Stimulated activated CD8-positive, alpha-beta memory T cell treated with anti-CD3 and anti-CD28 coated beads, Interleukin-12 subunit alpha, Interleukin-12 subunit beta, amount 100 ng/mL, for 4 hours (primary cell): ENCODE measurements around the gene TSPAN16.

Experiments used
- DNase-seq: peaks from one replicate; pipeline ENCODE4 v3.0.0-alpha.2; 2020; ENCODE audit warnings: low read depth

The TSPAN16 gene

DNA sequence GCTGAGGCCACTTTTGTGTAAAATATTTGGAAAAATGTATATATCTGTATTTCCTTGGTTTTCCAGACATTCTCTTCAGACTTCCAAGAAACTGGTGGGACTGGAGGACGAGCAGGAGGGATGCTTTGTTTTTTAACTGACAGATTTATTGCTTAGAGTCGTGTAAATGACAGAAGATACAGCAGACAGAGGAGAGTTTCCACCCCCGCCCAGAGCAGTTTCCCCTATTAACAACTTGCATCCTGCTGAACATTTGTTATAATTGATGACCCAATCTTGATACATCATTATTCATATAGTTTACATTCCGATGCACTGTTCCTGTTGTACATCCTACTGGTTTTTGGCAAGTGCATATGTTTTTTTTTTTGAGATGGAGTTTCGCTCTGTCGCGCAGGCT lies 26.6 kb upstream of the TSPAN16 start:
- DNase-seq, result no peak

DNA sequence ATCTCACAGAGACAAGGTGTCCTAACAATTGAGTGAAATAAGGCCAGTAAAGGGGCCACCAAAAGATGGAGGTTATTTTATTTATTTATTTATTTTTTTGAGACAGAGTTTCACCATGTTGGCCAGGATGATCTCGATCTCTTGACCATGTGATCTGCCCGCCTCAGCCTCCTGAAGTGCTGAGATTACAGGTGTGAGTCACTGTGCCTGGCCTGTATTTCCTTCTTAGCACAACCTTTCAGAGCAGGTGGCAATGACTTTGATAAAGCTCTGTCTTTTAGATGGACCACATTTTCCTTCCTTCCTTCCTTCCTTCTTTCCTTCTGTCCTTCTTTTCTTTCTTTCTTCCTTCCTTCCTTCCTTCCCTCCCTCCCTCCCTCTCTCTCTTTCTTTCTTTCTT lies 22.7 kb upstream of the TSPAN16 start:
- no peak for DNase-seq

DNA sequence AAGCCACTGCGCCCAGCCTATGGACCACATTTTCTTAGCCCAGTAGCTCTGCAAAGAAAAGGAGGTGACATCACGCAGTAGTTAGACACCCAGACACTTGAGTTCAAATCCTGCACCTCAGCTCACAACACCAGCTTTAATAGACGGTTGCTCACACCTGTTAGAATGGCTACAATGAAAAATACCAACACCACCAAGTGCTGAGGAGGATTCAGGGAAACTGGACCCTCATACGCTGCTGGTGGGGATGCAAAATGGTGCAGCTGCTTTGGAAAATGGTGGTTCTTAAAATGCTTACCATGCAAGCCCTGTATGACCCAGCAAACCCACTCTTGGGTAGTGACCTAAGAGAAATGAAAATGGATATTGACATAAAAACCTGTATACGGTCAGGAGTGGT lies 22.0 kb upstream of the TSPAN16 start:
- no peak for DNase-seq

DNA sequence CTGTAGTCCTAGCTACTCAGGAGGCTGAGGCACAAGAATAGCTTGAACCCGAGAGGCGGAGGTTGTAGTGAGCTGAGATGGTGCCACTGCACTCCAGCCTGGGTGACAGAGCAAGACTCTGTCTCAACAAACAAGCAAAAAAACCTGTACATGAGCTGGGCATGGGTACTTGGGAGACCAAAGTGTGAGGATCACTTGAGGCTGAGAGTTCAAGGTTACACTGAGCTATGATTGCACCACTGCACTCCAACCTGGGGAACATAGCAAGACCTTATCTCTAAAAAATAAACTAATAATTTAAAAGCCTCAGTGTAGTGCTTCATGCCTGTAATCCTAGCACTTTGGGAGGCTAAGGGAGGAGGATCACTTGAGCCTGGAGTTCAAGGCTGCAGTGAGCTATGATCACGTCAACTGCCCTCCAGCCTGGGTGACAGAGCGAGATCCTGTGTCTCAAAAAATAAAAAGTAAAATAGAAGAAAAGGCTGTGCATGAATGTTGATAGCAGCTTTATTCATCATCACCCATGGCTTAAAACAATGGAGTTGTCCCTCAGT lies 21.4 kb upstream of the TSPAN16 start:
- DNase-seq, result no peak

DNA sequence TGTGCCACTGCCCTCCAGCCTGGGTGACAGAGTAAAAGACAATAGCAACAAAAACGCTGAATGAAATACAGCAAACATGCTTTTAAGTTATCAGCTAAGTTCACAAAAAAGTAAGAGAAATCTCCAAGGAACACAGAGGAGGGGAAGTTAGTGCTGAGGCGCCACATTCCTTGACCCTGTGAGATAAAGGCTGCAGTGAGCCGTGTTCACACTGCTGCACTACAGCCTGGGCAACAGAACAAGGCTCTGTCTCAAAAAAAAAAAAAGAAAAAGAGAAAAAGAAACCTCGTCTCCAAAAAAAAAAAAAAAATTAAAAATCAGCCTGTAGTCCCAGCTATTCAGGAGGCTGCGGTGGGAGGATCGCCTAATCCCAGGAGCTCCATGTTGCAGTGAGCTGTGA lies 17.3 kb upstream of the TSPAN16 start:
- no peak for DNase-seq

DNA sequence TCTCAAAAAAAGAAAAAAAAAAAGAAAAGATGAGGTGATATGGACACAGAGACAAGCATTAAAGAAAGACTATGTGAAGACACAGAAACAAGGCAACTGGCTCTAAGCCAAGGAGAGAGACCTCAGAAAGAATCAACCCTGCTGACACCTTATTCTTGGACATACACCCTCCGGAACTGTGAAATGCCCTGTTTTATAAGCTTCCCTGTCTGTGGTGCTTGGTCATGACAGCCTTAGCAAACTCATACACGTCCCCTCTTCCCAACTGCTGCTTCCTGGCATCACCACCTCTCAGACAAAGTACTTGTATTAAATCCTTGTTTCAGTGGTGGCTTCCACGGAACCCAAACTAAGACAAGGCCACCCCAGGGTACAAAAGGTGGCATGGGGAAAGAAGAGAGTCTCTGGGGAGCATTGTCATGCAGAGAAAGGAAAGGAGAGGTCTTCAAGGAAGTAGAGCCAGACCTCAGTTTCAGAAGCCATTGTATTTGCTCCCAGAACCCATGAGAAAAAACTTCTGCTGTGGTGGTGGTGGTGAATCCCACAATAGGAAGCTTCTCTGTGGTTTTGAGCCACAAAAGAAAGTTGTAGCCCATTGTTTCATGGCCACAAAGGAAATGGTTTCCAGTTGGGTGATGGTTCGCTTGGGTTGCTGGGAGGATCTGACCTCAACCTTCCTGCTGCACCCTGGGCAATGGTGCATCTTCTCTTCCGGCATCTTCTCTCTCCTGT lies 16.3 kb upstream of the TSPAN16 start:
- DNase-seq, result no peak

DNA sequence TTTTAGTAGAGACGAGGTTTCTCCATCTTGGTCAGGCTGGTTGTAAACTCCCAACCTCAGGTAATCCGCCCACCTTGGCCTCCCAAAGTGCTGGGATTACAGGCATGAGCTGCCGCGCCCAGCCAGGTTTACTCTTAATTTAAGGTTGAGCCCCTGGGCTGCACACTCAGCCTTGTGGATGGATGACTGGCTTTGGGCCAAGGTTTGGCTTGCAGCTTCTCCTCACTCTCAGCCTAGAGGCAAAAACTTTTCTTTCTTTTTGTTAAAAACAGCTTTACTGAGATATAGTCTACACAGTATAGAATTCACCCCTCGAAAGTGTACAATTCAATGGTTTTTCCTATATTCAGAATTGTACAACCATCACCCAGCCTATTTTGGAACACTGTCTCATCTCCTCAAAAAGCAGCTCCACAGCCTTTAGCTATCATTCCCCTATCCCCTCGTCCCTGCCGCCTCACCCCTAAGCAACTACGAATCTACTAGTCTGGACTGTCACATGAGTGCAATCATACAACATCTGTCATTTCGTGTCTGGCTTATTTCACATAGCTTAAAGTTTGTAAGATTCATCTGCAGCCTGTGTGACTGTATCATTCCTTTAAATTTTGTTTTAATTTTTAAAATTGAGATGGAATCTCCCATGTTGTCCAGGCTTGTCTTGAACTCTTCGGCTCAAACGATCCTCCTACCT lies 14.5 kb upstream of the TSPAN16 start:
- DNase-seq, result no peak

DNA sequence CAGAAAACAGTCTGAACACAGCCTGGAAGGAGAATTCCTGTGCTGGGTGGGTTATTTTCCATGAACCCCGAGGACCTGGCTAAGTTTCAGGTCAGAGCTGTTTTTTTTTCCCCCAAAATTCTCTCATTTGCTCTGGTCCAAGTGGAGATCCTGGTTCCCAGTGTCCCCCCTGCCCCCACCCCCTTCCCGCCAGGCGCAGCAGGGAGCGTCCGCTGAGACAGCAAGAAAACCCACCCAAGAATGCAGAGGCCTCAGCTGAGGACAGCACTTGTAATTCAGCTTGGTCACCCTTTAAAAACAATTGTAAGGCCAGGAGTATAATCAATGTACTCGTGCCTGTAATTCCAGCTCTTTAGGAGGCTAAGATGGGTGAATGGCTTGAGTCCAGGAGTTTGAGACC lies 11.4 kb upstream of the TSPAN16 start:
- DNase-seq, result no peak

DNA sequence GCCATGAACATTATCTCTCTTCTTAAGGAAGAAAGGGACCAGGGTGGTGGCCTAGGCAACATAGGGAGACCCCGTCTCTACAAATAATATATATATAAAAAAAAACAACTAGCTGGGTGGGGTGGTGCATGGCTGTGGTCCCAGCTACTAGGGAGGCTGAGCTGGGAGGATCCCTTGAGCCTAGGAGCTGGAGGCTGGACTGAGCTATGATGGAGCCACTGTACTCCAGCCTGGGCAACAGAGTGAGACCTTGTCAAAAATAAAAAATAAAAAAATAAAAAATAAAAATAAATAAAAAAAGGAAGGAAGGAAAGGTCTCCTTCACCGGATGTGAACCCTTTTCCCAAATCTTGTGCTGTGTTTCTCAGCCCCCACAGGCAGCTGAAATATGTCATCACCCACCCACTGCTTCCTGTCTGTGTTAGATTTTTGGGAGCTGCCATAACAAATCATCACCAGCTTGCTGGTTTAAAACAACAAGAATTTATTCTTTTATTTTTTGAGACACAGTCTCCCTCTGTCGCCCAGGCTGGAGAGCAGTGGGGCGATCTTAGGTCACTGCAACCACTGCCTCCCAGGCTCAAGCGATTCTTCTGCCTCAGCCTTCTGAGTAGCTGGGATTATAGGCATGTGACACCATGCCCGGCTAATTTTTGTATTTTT lies 9.5 kb upstream of the TSPAN16 start:
- no peak for DNase-seq

DNA sequence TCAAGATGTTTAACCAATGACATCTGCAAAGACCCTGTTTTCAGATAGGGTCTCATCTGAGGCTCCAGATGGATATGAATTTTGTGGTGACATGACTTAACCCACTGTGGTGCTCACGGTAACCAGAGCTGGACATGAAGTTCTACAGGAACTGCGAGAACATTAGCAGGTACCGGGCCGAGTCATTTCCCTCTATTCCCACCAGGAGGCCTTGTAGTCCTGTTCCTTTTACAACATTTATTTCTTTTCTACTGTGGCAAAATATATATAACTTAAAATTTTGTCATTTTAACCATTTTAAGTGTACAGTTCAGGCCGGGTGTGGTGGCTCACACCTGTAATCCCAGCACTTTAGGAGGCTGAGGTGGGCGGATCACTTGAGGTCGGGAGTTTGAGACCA lies 7.6 kb upstream of the TSPAN16 start:
- DNase-seq, result no peak

DNA sequence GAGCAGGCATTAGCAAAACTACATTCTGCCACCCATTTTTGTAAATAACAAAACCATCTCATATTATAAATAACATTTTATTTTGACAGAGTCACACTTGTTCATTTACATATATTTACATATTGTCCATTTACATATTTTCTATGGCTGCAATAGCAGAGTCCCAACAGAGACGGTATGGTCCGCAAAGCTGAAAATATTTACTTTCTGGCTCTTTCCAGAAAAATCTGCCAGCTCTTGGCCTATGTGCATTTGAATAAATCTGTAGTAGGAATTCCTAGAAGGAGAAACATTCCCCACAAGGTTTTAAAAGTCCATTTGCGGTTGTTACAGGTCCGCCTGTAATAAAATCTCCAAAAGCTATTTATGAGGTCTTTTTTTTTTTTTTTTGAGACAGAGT lies 5.7 kb upstream of the TSPAN16 start:
- no peak for DNase-seq

DNA sequence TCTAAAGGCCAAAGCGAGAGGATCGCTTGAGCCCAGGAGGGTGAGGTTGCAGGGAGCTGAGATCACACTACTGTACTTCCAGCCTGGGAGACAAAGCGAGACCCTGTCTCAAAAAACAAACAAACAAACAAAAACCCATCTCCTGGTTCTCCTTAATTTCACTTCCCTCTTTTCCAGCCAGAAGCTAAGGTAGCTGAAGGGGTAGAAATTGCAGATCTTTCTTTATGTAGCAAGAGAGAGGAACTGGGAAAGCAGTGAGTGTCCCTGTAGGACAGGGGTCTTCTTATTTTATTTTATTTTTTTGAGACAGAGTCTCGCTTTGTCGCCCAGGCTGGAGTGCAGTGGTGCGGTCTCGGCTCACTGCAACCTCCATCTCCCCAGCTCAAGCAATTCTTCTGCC lies 4.5 kb upstream of the TSPAN16 start:
- no peak for DNase-seq

DNA sequence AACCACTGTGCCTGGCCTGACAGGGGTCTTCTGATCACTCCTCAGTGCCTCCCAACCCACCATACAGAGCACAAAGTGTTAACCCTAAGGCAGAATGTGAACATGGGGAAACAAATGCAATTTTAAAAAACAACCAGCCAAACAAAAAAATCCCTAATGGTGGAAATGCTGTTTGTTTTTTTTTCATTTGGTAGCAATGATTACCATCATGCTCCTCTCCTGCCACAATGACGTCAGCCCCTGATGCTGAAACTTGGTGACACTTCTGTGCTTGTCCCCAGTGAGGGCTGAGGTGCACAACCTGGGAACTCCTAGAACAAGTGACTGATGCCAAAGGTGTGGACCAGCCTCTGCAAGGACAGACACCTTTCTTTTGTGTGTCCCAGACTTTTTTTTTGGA lies 4.0 kb upstream of the TSPAN16 start:
- DNase-seq, result no peak

DNA sequence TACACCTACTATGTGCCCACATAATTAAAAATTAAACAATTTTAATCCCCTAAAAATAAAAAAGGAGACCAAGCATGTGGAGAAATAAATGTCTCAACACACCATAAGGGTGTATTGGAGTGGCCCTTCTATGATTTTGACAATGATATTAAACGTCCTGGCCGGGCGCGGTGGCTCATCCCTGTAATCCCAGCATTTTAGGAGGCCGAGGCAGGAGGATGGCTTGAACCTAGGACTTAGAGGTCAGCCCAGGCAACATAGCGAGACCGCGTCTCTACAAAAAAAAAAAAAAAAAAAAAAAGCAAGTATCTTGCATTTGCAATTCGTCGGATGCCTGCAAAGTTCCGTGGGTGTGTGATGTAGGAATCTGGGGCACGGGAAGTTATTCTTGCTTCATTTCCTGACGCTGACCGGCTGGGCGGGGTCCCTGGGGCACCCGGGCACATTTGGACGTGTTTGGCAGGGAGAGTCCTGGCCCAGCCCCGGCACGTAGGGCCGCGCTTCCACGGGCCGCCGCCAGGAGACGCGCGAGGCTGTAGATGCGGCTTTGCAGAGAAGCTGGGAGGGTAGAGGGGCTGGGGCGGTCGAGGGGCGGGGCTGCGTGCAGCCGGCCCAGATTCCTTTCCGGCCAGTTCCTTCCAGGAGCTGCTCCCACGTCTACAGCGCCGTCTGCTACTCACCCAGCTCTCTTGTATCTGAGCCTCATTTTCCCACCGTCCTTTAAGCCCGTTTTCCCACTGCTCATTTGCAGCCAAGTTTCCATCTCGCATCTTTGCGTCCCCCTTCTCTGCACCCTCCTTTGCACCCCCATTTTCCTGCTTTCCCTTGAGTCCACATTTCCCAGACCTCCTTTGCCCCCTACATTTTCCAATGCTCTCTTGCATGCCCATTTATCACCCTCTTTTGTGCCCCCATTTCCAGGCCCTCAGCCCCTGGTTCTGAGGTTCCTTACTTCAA lies 2.2 kb upstream of the TSPAN16 start:
- DNase-seq, result peak; percentile 59

DNA sequence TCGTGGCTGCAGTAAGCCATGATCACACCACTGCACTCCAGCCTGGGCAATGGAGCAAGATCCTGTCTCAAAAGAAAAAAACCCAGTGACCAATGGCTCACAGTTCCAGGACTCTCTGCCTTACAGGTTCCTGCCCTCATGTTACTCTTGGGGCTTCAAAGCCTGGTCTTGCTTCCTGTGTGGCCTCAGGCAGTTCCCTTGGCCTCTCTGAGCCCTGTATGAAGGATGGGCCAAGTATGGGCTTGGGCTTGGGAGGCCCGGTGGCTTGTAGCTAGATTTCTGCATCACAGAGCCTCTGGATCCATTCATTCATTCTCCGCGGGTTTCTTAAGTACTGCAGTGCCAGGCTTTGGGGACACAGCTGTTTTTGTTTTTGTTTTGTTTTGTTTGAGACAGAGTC lies 780 bp upstream of the TSPAN16 start:
- DNase-seq, result no peak

DNA sequence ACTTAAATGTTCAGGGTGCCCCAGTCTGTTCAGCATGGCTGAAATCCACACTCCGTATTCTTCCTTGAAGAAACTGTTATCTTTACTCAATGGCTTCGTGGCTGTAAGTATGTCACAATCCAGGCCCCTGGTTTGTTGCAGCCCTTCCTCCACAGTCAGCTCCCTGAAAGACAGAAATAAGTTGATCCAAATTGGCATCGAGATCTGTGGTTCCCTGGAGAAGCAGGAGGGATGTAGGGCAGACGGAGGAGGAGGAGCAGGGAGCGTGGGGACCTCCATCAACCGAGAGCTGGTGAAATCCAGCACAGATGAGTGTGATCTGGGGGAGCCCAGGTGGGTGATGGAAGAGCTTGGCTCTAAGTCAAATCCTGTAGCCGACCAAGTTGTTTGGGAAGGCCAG lies 304 bp downstream of the TSPAN16 start:
- no peak for DNase-seq

DNA sequence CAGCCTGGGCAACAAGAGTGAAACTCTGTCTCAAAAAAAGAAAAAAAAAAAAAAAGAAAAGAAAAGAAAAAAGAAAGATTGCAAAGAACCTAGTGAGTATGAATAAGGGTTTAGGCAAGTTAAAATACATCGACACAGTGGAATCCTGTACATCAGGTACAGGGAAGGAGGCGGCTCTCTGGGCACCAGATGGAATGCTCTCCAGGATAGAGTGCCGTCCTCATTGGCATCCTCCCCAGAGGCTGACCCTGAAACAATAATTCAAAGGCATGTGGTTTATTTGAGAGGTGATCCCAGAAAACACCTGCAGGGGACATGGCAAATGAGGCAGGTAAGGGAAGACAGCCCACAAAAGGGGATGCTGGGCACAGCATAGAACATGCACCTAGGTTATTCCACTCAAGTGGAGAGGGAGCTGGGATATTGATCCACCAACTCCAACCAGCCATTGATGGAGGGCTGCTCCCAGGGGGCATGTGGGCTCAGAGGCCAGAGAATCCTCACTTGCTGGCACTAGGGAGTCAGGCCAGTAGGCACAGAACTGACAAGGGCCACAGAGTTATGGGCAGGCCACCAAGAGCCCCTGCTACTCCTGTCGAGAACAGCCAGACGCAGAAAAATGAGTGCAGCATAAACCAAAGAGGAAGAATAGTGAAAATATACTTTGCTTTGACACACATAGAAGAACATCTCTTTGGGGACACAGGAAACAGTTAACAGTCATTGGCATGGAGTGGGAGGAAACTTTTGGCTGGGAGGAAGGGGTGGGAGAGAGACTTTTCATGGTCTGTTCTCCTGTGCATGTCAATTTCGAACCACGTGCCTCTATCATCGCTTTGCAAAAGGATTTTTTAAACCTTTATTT lies 4.2 kb downstream of the TSPAN16 start:
- no peak for DNase-seq

DNA sequence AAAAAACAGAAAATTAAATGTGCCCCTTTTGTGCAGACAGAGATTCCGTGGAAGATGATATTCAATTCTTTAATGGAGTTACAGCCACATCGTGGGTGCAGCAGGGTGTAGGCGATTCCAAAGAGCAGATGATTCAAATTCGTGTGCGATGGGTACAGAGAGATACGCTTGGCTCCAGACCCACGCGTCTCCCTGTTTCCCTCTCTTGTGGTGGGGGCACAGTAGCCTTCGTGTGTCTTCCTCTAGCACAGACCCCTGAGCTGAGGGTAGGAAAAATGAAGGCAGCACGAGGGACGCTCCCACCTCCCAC lies 4.8 kb downstream of the TSPAN16 start:
- no peak for DNase-seq

DNA sequence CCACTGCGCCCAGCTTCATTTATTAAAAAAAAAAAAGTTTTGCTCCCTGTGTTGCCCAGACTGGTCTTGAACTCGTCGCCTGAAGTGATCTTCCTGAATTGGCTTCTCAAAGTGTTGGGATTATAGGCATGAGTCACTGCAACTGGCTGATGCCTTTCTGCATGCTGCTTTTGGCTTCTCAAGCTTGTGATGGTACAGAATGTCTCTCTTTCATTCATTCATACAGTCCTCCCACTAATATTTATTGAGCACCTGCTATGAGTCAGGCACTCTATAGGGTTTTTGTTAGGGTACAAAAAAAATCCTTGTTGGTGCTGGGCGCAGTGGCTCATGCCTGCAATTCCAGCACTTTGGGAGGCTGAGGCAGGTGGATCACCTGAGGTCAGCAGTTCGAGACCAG lies 9.0 kb downstream of the TSPAN16 start:
- DNase-seq, result no peak

DNA sequence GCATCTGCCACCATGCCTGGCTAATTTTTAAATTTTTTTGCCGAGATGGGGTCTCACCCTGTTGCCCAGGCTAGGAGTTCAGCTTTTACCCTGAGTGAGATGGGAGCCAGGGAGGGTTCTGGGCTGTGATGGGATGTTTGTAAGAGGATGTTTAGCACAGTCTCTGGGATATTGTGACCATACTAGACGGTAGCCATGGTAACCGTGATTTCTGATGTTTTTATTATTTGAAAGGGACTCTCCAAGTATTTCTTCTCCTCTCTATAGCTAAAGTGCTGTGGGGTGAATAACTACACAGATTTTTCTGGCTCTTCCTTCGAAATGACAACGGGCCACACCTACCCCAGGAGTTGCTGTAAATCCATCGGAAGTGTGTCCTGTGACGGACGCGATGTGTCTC lies 10.4 kb downstream of the TSPAN16 start:
- DNase-seq, result no peak
